ENCODE results near the gene PRR14L. TPM values are rescaled to one million over a fixed set of nuclear protein-coding genes. Genes with fewer than 3 reads are reported as not detected.
A peak's percentile ranks its signal among the peaks of the same experiment; 100 is the strongest.
"Not testable (repeated sequence)": the region's sequence is repeated elsewhere in the genome, so short reads cannot be mapped to it uniquely, and the experiment has no call there.

The PRR14L gene
- total RNA-seq, 4 donors from 2014 or later: 23.6 to 66.0 (median 35.4) TPM

GRCh38 chr22:31681349-31682345 is 68.3 kb downstream of the PRR14L start:
- TF ChIP-seq POLR2A (IDR thresholded peaks at IDR 0.05) (no peak), POLR2AphosphoS5 (IDR thresholded peaks at IDR 0.05) (no peak), CTCF (IDR thresholded peaks at IDR 0.05) (no peak), EP300 (IDR thresholded peaks at IDR 0.05) (no peak)
- Histone ChIP-seq H3K4me3 (no peak overlapping the region), H3K27me3 (no peaks in the 10 kb centered on the region), H3K36me3 (peaks cover 29% of the 10 kb centered on the region), H3K4me1 (peaks cover 32% of the 10 kb centered on the region), H3K27ac (peak overlapping the region; percentile 14), H3K9me3 (no peaks in the 10 kb centered on the region)
- 67% methylated on average over 17 of the region's 17 CpGs for WGBS
- no peak for DNase-seq (ENCODE audit: low spot score in 2 of 2)

GRCh38 chr22:31680861-31681341 is 69.0 kb downstream of the PRR14L start:
- TF ChIP-seq CTCF (IDR thresholded peaks at IDR 0.05) (no peak), POLR2AphosphoS5 (IDR thresholded peaks at IDR 0.05) (no peak), EP300 (IDR thresholded peaks at IDR 0.05) (no peak), POLR2A (IDR thresholded peaks at IDR 0.05) (no peak)
- no peak overlapping the region for H3K4me3 ChIP-seq
- H3K9me3 ChIP-seq: no peaks in the 10 kb centered on the region
- WGBS: 38% methylated on average over 7 of the region's 9 CpGs
- H3K36me3 ChIP-seq: peaks cover 21% of the 10 kb centered on the region
- peak overlapping the region; percentile 34 for H3K27ac ChIP-seq
- DNase-seq (ENCODE audit: low spot score in 2 of 2): no peak
- peaks cover 36% of the 10 kb centered on the region for H3K4me1 ChIP-seq
- no peaks in the 10 kb centered on the region for H3K27me3 ChIP-seq

GRCh38 chr22:31678748-31679147 is 71.2 kb downstream of the PRR14L start:
- no peak for DNase-seq (ENCODE audit: low spot score in 2 of 2)

GRCh38 chr22:31676700-31677099 is 73.2 kb downstream of the PRR14L start:
- Histone ChIP-seq H3K9me3 (no peaks in the 10 kb centered on the region), H3K4me3 (peak overlapping the region; percentile 52), H3K4me1 (peaks cover 21% of the 10 kb centered on the region), H3K27me3 (no peaks in the 10 kb centered on the region), H3K36me3 (no peaks in the 10 kb centered on the region), H3K27ac (peak overlapping the region; percentile 75)
- DNase-seq (ENCODE audit: low spot score in 2 of 2): peak; percentile 97 to 98
- WGBS: 2% methylated on average over 22 of the region's 25 CpGs
- TF ChIP-seq POLR2A (IDR thresholded peaks at IDR 0.05): peak in 1 of 2 donors; percentile 29
- no peak for TF ChIP-seq CTCF (IDR thresholded peaks at IDR 0.05)
- TF ChIP-seq EP300 (IDR thresholded peaks at IDR 0.05): no peak
- no peak for TF ChIP-seq POLR2AphosphoS5 (IDR thresholded peaks at IDR 0.05)

More at GRCh38 chr22:31678748-31679147, 71.2 kb downstream of the PRR14L start:
- no peak overlapping the region for H3K4me3 ChIP-seq
- peaks cover 4% of the 10 kb centered on the region for H3K36me3 ChIP-seq
- peaks cover 33% of the 10 kb centered on the region for H3K4me1 ChIP-seq
- WGBS: 91% methylated on average over 7 of the region's 7 CpGs
- H3K27me3 ChIP-seq: no peaks in the 10 kb centered on the region
- no peak for TF ChIP-seq POLR2AphosphoS5 (IDR thresholded peaks at IDR 0.05)
- no peak for TF ChIP-seq CTCF (IDR thresholded peaks at IDR 0.05)
- TF ChIP-seq POLR2A (IDR thresholded peaks at IDR 0.05): no peak
- TF ChIP-seq EP300 (IDR thresholded peaks at IDR 0.05): no peak
- H3K9me3 ChIP-seq: no peaks in the 10 kb centered on the region
- no peak overlapping the region for H3K27ac ChIP-seq

GRCh38 chr22:31674219-31674618 is 75.7 kb downstream of the PRR14L start:
- not testable (repeated sequence) for H3K4me3 ChIP-seq; H3K9me3 ChIP-seq; H3K27me3 ChIP-seq; H3K36me3 ChIP-seq; H3K27ac ChIP-seq; DNase-seq (ENCODE audit: low spot score in 2 of 2); H3K4me1 ChIP-seq
- 85% methylated on average over 5 of the region's 5 CpGs for WGBS

- not testable (repeated sequence) for H3K36me3 ChIP-seq; DNase-seq (ENCODE audit: low spot score in 2 of 2); H3K4me1 ChIP-seq; H3K9me3 ChIP-seq; H3K27me3 ChIP-seq; H3K4me3 ChIP-seq; H3K27ac ChIP-seq
- WGBS: 89% methylated on average over 4 of the region's 4 CpGs
Observed at GRCh38 chr22:31668849-31669248, 81.1 kb downstream of the PRR14L start.
